Colon (tissue), 2 donors: ENCODE measurements around the gene COL2A1.

Experiments used
- FAIRE-seq: peaks from 2 replicates; lab custom pipeline; 2012; peaks lifted over from hg19 to GRCh38; lab: Jason Lieb, UNC
- donor health status: control.
- donor health status: control.

COL2A1 gene

DNA sequence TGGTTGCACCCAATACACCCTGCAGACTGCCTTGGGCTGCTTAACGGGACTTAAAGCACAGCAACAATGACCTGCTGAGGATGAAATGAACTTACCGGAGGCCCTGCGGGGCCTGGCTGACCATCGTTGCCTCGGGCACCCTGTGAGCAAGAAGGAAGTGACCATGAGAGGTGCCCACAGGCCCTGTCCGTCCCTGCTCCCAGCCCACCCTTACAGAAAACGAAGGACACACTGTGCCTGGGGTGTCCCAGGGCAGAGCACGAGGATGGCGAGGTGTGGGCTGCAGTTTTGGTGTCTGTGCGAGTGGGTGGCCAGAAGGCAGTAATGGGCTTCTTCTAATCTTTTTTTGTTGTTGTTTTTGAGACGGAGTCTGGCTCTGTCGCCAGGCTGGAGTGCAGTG lies 14.6 kb downstream of the COL2A1 start:
- FAIRE-seq = no peak

GRCh38 chr12:47989023-47989417 lies 15.3 kb downstream of the COL2A1 start:
- FAIRE-seq = no peak

- no peak for FAIRE-seq
Observed at GRCh38 chr12:47988073-47989022, 15.9 kb downstream of the COL2A1 start.

DNA sequence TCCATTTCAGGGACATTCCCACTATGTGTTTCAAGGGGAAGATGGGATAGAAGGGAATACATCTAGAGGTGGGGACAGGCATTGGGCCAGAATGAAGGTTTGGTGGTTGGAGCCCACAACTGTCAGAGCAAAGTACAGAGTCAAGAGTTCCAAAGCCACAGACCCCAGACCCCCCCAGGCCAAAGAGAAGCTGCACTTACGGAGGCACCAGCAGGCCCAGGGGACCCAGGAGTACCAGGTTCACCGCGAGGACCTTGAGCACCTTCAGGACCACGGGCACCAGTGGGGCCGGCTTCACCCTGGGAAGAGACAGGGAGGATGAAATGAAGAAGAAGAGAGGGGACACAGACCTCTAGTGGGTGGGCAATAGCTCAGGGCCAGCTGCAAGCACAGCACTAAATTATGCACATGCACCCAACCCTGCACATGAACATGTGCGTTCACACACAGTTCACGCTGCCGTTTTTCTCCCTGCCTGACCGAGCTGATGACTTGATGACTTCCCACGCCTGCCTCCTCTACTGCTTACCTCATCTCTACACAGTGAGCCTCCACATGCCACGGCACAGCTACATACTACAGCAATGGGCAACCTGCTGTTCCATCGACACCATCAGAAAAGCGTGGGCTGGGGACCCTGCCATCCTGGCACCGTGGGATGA lies 16.7 kb downstream of the COL2A1 start:
- FAIRE-seq = no peak

DNA sequence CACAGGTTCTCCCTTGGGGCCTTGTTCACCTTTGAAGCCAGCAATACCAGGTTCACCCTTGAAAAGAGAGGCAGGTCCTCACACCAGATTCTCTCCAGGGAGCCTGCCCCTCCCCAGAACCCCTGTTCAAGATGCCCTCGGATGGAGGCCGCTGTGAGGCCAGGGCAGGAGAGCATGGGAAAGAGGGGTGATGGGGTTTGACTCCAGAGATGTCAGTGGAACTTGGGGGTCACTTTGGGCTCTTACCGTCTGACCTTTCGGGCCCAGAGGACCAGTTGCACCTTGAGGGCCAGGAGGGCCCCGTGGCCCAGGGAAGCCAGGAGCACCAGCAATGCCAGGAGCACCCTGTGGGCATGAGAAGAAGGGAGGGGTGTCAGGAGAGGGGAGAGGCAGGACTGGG lies 17.4 kb downstream of the COL2A1 start:
- FAIRE-seq = no peak

DNA sequence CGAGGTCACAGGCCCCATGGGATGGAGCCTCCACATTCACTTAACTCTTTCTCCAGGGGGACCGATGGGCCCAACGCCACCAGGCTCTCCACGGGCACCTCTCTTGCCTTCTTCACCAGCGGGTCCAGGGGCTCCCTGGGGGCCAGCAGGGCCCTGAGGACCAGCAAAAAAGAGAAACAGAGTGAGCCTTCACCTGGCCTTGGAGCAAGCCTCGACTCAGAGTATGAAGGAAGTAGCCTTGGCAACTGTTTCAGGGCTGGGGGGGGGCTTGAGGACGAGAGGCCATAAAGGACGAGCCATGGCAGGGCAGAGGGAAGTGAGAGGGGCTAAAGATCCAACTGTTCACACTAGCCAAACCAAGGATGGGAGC lies 18.0 kb downstream of the COL2A1 start:
- FAIRE-seq = no peak

DNA sequence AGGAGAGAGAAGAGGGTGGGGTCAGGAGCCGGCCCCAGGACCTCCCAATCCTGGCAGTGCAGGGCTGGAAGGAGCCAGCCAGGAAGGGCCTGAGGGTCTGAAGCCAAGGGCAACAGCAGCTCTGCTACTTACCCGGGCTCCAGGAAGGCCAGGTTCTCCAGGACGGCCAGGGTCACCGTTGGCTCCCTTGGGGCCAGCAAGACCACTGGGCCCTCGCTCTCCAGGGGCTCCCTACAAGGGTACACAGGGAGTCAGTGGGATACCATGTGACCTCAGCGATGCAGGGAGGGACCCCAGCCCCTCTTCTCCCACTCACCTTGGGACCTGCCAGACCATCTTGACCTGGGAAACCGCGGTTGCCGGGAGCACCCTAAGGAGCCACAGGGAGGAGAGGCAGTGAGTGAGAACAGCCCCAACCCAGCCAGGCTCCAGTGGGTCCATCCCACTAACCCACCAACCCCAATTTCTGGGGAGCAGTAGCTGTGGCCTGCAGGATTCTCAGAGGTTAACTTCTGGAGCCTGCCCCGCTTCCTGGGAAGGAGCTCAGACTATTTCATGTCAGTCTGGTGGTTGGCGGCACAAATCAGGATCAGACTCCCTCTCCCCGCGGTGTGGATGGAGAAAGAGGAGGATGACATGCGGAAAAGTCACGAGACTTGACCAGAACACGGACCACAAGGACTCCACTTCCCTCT lies 18.5 kb downstream of the COL2A1 start:
- FAIRE-seq = no peak

DNA sequence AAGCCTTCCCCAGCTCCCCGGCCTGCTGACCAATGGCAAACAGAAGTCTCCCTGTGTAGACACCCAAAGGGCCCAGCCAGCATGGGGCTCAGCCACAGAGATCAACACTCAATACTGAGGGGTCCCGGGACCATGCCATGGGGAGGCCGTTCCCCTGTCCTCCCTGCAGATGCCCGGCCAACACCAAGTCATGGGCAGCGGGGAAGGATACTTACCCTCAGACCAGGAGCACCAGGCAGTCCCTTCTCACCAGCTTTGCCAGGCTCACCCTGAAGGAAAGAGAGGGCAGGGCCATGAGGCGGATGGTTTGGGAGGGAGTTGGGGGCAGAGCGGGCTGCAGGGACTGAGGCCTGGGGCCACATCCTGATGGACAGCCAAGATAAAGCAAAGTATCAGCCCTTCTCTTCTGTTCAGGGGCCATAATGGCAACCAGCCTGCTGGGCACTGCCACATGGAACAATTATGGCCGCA lies 19.9 kb downstream of the COL2A1 start:
- FAIRE-seq = no peak

DNA sequence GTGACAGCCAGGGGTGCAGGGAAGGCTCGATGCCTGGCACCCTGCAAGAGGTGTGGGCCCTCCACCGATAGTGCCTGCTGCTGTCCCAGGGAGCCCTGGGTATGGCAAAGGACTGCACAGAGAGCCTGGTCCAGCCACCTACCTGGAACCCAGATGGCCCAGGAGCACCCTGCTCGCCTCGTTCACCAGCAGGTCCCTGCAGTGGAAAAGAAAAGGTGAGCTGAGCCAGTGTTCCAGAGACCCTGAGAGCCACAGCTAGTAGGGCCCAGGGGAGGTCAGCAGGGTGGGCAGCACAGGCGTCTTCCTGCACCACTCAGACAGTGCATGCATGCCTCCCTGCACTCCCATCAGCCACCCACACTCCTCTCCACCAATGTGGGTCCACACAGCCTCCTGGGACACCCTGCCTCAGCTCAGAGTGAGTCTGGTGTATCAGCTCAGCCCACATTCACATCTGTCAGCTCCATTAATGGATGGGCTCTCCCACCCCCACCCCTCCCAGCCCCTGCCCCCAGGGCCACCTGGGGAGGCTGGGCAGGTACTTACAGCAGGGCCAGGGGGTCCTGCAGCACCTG lies 20.6 kb downstream of the COL2A1 start:
- FAIRE-seq = no peak

DNA sequence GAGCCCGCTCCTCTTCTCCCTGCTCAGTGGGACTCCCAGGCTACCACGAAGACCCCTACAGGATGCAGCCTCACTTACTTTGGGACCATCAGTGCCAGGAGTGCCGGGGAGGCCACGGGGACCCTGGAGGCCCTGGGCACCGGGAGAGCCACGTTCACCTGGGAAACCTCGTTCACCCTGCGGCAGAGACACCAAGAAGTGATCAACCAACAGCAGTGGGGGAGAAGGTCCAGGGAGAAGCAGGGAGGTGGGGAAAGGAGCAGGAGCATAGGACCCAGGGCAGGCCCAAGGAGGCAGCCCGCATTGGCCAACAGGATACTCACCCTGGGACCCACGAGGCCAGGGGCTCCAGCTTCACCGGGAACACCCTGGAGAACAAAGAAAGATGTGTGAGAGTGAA lies 21.5 kb downstream of the COL2A1 start:
- no peak for FAIRE-seq

GRCh38 chr12:47982311-47982710 lies 22.0 kb downstream of the COL2A1 start:
- no peak for FAIRE-seq

GRCh38 chr12:47981496-47982260 lies 22.6 kb downstream of the COL2A1 start:
- no peak for FAIRE-seq

DNA sequence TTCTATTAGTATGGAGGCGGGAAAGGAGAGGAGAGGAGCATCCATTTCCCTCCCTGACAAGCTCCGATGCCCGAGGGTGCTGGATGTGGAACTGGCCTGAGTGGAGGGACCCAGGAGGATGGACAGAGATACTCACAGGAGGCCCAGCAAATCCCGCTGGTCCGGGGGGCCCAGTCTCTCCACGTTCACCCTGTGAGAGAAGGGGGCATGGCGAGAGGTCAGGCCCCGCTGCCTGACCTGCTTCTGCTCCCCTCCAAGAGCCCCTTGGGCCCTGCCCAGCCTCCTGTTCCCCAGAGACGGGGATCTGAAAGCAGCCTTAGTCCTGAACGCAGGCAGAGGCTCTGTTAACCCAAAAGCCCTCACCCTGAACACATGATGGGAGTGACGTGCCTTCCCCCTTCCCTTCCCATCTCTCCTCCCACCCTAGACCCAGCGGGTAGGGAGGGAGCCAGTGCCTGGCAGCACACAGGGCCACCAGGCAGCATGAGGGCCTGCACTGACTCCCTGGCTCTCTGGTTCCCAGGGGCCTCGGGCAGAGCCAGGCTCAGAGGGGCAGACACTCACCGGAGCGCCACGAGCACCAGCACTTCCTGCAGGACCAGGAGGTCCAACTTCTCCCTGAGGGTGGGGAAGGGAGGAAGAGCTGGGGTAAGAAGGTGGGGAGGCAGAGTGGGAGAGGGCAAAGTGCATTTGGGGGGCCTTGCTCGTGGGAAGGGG lies 23.3 kb downstream of the COL2A1 start:
- FAIRE-seq = no peak

- no peak for FAIRE-seq
Observed at GRCh38 chr12:47980197-47980596, 24.1 kb downstream of the COL2A1 start.

DNA sequence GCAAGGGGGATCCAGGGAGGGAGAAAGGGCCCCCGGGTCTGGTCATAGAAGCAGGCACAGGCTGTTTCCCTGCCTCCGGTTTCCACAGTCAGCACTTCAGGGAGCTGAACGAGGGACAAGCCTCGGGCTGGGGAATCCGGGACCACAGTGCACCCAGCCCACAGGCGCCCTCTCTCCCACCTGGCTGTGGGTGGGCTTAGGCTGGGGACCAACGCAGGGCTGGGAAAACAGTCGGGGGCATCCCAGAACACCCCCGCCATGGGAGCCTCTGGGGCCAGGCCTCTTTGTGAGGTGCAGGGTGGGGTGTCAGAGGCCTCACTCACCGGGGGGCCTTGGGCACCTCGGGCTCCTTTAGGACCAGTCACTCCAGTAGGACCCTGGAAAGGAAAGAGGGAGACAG lies 24.6 kb downstream of the COL2A1 start:
- FAIRE-seq = no peak

- FAIRE-seq = no peak
Observed at GRCh38 chr12:47979166-47979565, 25.1 kb downstream of the COL2A1 start.

DNA sequence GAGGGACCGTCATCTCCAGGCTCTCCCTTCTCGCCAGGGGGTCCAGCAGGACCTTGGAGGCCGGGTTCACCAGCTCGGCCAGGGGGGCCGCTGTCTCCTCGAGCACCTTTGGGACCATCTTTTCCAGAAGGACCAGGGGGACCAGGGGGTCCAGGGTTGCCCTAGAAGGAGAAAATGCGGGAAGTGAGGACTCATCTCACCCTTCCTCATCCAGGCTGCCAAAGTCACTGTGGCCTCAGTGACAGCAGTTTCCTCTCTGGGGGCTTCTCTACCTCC lies 25.7 kb downstream of the COL2A1 start:
- FAIRE-seq = no peak

DNA sequence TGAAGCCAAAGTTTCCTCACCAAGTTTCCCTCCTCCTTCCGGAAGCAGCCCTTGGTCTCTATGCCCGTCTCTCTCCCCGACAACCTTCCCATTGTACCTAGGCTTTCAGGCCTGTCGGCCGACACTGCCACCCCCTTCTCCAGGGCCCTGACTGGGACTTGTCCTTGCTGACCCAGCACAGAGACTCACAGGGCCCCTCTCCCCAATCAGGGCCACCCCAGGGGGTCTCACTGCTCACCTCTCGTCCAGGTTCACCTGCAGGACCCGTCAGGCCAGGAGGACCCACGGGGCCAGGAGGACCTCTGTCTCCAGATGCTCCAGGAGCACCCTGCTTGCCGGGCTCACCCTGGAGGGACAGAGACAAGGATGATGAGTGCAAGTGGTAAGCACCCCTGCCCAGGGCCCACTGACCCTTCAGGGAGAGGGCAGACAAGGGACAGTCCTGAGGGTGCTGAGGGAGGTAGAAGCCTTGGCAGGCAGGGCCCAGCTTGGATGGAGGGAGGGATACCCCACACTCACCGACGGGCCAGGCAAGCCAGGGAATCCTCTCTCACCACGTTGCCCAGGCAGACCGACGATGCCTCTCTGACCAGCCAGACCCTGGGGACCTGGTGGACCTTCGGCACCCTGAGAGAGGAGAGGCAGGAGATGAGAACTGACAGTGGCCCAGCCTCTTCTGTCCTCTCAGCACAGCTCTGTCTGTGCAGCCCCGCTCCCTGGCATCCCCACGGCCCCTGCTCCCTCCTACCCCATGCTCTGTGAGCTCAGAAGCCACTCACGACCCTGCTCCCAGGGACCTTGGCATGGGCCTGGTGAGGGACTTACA lies 26.3 kb downstream of the COL2A1 start:
- no peak for FAIRE-seq

- FAIRE-seq = no peak
Observed at GRCh38 chr12:47977046-47977771, 27.1 kb downstream of the COL2A1 start.

- FAIRE-seq = no peak
Observed at GRCh38 chr12:47975816-47976215, 28.5 kb downstream of the COL2A1 start.
